HG03103 (cell line): ENCODE measurements around the gene TMEM163.
"Not testable (repeated sequence)": the region's sequence is repeated elsewhere in the genome, so short reads cannot be mapped to it uniquely, and the experiment has no call there.

Experiments
- ATAC-seq: cut with Tn5 transposase; IDR thresholded peaks from one replicate; pipeline ENCODE4 v1.9.1; 2021; ENCODE audit warnings: low read depth; ENCODE audit not compliant: unreplicated experiment

TMEM163 gene

DNA sequence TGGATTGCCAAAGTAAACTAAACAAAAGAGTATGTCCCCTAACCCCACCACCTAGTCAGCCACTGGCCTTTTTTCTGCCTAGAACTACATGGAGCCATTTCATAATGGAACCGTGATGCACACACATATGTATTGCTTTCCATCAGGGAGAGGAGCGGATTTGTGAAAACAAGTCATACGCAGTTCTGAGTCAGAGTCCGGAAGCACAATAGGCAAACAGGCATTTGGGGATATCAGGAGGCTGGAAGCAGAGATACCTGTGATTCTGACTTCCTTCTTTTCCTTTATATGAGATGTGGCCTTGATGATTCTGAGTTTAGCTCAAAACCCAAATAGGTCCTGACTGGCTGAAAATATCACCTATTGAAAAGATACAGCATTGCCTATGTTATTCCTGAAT, 93.5 kb downstream of the TMEM163 start:
- no peak for ATAC-seq

DNA sequence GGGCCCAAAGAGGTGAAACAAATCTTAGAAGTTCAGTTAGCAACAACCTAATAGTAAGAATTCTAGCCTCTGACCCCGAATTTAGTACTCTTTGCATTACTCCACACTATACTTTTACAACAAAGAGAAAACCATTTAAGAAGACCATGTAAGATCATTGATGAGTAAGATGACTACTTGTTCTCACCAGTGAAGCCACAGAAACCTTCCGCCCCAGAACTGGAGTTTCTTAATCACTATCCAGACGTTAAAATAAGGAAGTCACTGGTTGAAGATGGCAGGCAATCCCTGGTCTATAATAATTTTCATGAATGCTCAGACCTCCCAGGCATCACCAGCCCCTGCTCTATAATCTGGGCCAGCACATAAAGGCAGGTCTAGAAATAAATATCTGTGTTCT, 95.0 kb downstream of the TMEM163 start:
- peak; percentile 94 for ATAC-seq

GRCh38 chr2:134623046-134623445, 95.8 kb downstream of the TMEM163 start:
- no peak for ATAC-seq

DNA sequence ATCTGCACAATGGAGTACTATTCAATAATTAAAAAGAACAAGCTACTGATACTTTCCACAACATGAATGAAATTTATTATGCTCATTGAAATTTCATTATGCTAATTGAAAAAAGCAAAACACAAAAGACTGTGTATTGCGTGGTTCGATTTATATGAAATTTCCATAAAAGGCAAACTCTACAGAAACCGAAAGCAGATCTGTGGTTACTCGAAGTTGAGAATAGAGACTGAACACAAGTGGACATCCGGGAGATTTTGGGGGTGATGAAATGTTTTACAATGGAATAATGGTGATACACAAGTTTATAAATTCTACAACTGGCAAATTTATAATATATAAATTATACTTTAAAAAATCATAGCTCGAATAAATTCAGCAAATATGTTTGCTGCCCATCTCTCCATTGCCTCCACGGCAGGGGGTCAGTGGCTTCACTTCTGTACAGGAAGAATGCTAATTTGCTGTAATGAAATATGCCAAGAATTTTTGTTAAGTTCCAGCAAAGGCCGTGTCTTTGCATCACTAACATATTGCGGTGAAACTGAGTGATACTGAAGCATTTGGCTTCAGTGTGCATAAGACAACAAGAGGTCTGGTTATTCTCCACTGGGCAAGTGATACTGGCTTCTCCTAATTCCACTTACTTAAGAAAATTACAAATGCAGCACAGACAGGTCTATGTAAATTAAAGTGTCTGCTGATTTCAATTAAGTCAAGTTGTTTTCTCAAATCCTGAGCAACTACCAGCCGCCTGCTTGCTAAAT, 96.7 kb downstream of the TMEM163 start:
- ATAC-seq, result no peak

GRCh38 chr2:134619250-134619649, 99.5 kb downstream of the TMEM163 start:
- no peak for ATAC-seq

GRCh38 chr2:134615480-134615879, 103.3 kb downstream of the TMEM163 start:
- ATAC-seq, result not testable (repeated sequence)

DNA sequence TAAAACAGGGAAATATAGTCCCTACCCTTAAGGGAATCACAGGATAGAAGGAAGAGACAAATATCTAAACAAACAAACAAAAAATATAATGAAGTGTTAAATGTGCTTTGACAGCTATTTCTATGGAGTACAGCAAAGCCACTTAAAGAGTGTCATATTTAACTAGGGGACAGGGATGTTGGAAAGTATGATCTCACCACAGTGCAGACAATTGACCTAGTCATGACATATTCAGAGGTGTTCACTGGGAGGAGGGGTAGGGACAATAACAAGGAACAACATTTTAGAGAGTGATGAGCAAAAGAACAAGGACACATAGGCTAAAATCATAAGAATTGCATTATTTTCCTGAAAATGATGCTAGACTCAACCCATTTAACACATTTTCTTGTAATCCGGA, 107.5 kb downstream of the TMEM163 start:
- ATAC-seq, result no peak

- no peak for ATAC-seq
These were observed 107.9 kb downstream of the TMEM163 start for GRCh38 chr2:134610871-134611270.

DNA sequence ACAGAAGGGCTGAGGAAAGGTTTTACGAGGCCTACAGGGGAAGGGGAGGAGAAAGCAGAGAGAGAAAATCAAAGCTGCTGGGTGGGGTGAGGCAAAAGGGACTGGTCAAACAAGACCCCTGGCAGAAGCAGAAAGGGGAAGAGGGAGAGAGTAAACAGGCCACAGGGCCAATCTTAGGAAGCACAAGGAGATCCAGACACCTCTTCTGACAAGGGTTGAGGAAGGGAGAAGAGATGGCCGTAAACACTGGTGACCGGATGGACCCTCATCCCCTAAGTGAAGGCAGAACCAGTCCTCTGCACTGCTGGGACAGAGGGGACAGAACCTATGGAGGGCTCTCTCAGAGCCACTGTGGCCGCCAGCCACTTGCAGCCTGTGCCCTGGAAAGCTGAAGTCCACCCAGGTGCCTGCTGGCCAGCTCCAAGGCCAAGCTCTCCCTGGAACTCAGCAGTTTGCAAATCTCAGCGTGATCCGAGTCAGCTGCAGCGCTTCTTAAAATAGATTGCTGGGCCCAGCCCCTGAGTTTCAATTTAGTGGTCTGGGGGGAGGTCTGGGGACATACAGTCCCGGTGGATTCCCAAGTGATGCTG, 108.8 kb downstream of the TMEM163 start:
- no peak for ATAC-seq

GRCh38 chr2:134603966-134604365, 114.8 kb downstream of the TMEM163 start:
- ATAC-seq, result no peak

DNA sequence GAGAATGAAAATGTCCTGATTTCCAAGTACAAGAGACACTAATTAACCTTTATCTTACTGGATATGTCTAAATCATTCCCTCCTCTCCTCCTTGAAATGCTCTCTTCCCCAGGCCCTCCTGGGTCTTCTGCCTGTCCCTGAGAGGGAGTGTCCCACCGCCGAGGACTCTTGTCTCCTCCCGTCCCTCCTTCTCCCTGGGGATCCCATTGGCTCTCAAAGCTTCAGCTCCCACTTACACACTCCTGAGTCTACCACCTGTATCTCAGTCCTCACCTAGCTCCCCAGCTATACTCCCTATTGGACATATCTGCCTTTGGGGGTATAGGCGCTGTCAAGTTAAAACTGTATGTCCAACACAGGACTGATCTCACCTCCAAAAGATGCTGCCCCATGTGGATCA, 116.1 kb downstream of the TMEM163 start:
- no peak for ATAC-seq

DNA sequence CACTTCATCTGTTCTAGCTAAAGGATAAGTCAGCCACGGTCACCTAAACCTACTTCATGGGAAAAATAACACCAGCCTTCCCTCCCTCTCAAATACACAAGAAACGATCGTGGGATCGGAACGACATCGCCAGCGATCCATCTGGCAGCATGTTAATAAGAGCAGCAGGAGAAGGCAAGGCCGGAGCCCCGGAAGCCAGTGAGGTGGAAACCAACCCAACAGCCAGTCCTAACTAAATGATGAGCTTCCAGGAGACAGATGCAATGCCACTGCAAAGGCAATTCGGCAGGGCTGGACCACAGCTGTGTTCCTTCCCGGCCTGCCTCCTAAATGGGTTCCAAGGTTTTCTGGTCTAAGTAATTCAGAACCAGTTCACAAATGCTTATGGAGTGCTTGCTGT, 117.5 kb downstream of the TMEM163 start:
- no peak for ATAC-seq

DNA sequence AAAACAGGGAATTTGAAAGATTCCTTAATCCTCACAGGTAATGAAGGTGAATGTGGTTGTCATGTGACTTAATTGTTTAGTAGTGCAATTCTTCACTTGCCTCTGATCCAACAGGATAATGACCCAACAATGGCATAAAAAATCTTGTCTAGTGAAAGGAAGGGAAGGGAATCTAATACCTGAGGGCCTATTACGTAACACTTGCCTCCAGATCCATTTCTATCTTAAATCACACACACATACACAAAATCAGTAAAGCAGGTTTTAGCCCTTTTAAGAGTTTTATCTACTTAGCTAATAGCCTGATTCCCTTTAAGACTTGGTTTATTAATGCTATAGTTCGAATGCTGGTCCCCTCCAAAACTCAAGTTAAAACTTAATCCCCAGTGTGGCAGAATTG, 118.6 kb downstream of the TMEM163 start:
- no peak for ATAC-seq

- no peak for ATAC-seq
These were observed 119.6 kb downstream of the TMEM163 start for GRCh38 chr2:134599236-134599635.

- ATAC-seq, result no peak
These were observed 124.4 kb downstream of the TMEM163 start for GRCh38 chr2:134594399-134594798.

GRCh38 chr2:134593519-134593918, 125.3 kb downstream of the TMEM163 start:
- ATAC-seq, result no peak

DNA sequence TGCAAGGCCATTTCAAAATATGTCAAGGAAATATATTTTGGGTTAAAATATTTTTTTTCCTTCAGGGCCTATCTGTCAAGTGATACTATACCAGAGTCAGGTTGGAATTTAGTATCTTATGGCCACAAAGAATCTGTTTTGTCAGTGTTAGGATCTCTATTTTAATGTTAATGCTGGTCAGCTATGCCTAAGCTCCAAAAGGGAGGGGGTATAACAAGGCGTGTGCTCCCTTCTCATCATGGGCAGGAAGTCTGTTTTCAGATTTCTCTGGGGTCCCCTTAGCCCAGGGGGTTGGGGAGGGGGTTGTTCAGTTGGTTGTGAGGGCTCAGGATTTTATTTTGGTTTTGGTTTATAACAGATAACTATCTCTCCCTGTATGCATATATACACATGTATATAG, 126.4 kb downstream of the TMEM163 start:
- no peak for ATAC-seq

- no peak for ATAC-seq
These were observed 127.3 kb downstream of the TMEM163 start for GRCh38 chr2:134591526-134591925.

GRCh38 chr2:134590679-134591078, 128.1 kb downstream of the TMEM163 start:
- ATAC-seq, result no peak

- ATAC-seq, result not testable (repeated sequence)
These were observed 129.4 kb downstream of the TMEM163 start for GRCh38 chr2:134589171-134590083.

GRCh38 chr2:134588556-134588955, 130.2 kb downstream of the TMEM163 start:
- ATAC-seq, result no peak
